Peyer's patch (tissue), 4 donors: ENCODE data around the gene GPATCH4. TPM values are rescaled to one million over a fixed set of nuclear protein-coding genes. Genes with fewer than 3 reads are reported as not detected.

ENCODE experiments used
- DNase-seq, 3 donors: peaks; one replicate each; pipeline ENCODE4 v3.0.0-alpha.2; 2017 to 2019
- H3K27ac ChIP-seq, 4 donors: fragments of 200-600 bp; sonication (generic); one replicate each; pipeline ENCODE4 v1.5.1; 2016 to 2019
- H3K27me3 ChIP-seq, 2 donors: fragments of 200-600 bp; sonication (generic); one replicate each; pipeline ENCODE4 v1.5.1; 2019
- H3K36me3 ChIP-seq, 3 donors: fragments of 200-600 bp; sonication (generic); one replicate each; pipeline ENCODE4 v1.5.1; 2016 to 2019
- H3K4me1 ChIP-seq, 4 donors: fragments of 200-600 bp; sonication (generic); one replicate each; pipeline ENCODE4 v1.5.1; 2016 to 2019
- H3K4me3 ChIP-seq, 4 donors: fragments of 200-600 bp; sonication (generic); 1 replicate in 3 of 4; 2 replicates in 1 of 4; pipeline ENCODE4 v1.5.1; 2016 to 2019; ENCODE audit warnings: mild to moderate bottlenecking in 1 of 4
- H3K9me3 ChIP-seq, 4 donors: fragments of 200-600 bp; sonication (generic); one replicate each; pipeline ENCODE4 v1.5.1; 2016 to 2019; ENCODE audit warnings: mild to moderate bottlenecking in 1 of 4
- POLR2A ChIP-seq, 2 donors: fragments of 450-650 bp; IDR thresholded peaks; one replicate each; pipeline ENCODE4 v1.5.1; 2017; ENCODE audit warnings: antibody characterized with exemption in 2 of 2, mild to moderate bottlenecking in 2 of 2, moderate library complexity in 2 of 2
- total RNA-seq, 4 donors: library from RNA; depleted of rRNA; stranded (reverse); fragments of >200 nt; gene quantifications; one replicate each; pipeline ENCODE4 v1.1.0, GENCODE V29; 2016
- TF ChIP-seq, protein P1 (sequence below), 6 experiments: fragments of 450-650 bp in 4 of 6; fragments of 200-600 bp in 2 of 6; sonication (generic) in 1 of 6; IDR thresholded peaks; one replicate each; pipeline ENCODE4 v1.5.1; 2017 to 2019; ENCODE audit warnings: antibody characterized with exemption in 6 of 6, mild to moderate bottlenecking in 3 of 6, moderate library complexity in 1 of 6

GPATCH4 gene
- total RNA-seq, 4 donors from 2014 or later: 6.3 to 38.0 (median 11.3) TPM

- H3K36me3 ChIP-seq: no peaks in the 10 kb centered on the region
- H3K27ac ChIP-seq: no peak overlapping the region
- no peaks in the 10 kb centered on the region for H3K9me3 ChIP-seq
- DNase-seq: peak in 1 of 3 donors; percentile 69
- peaks cover 0 to 4% (median 2%) of the 10 kb centered on the region in 4 donors for H3K4me1 ChIP-seq
- no peaks in the 10 kb centered on the region for H3K27me3 ChIP-seq
- no peak for TF ChIP-seq POLR2A (IDR thresholded peaks at IDR 0.05)
- TF ChIP-seq, protein P1, sequence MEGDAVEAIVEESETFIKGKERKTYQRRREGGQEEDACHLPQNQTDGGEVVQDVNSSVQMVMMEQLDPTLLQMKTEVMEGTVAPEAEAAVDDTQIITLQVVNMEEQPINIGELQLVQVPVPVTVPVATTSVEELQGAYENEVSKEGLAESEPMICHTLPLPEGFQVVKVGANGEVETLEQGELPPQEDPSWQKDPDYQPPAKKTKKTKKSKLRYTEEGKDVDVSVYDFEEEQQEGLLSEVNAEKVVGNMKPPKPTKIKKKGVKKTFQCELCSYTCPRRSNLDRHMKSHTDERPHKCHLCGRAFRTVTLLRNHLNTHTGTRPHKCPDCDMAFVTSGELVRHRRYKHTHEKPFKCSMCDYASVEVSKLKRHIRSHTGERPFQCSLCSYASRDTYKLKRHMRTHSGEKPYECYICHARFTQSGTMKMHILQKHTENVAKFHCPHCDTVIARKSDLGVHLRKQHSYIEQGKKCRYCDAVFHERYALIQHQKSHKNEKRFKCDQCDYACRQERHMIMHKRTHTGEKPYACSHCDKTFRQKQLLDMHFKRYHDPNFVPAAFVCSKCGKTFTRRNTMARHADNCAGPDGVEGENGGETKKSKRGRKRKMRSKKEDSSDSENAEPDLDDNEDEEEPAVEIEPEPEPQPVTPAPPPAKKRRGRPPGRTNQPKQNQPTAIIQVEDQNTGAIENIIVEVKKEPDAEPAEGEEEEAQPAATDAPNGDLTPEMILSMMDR (IDR thresholded peaks at IDR 0.05): no peak
- H3K4me3 ChIP-seq: no peak overlapping the region
These were observed 14.3 kb downstream of the GPATCH4 start for GRCh38 chr1:156586892-156587477.

GRCh38 chr1:156586323-156586722 is 15.0 kb downstream of the GPATCH4 start:
- no peak for TF ChIP-seq POLR2A (IDR thresholded peaks at IDR 0.05)
- TF ChIP-seq, protein P1 (IDR thresholded peaks at IDR 0.05): no peak
- Histone ChIP-seq H3K27ac (no peak overlapping the region), H3K4me1 (peaks cover 0 to 4% (median 2%) of the 10 kb centered on the region in 4 donors), H3K27me3 (no peaks in the 10 kb centered on the region), H3K36me3 (no peaks in the 10 kb centered on the region), H3K9me3 (no peaks in the 10 kb centered on the region), H3K4me3 (no peak overlapping the region)
- DNase-seq: no peak

GRCh38 chr1:156584813-156585212 is 16.5 kb downstream of the GPATCH4 start:
- Histone ChIP-seq H3K27me3 (no peaks in the 10 kb centered on the region), H3K4me1 (peaks cover 0 to 3% (median 0%) of the 10 kb centered on the region in 4 donors), H3K36me3 (no peaks in the 10 kb centered on the region), H3K4me3 (no peak overlapping the region), H3K27ac (no peak overlapping the region), H3K9me3 (no peaks in the 10 kb centered on the region)
- no peak for DNase-seq
- TF ChIP-seq, protein P1 (IDR thresholded peaks at IDR 0.05): no peak
- no peak for TF ChIP-seq POLR2A (IDR thresholded peaks at IDR 0.05)

DNA sequence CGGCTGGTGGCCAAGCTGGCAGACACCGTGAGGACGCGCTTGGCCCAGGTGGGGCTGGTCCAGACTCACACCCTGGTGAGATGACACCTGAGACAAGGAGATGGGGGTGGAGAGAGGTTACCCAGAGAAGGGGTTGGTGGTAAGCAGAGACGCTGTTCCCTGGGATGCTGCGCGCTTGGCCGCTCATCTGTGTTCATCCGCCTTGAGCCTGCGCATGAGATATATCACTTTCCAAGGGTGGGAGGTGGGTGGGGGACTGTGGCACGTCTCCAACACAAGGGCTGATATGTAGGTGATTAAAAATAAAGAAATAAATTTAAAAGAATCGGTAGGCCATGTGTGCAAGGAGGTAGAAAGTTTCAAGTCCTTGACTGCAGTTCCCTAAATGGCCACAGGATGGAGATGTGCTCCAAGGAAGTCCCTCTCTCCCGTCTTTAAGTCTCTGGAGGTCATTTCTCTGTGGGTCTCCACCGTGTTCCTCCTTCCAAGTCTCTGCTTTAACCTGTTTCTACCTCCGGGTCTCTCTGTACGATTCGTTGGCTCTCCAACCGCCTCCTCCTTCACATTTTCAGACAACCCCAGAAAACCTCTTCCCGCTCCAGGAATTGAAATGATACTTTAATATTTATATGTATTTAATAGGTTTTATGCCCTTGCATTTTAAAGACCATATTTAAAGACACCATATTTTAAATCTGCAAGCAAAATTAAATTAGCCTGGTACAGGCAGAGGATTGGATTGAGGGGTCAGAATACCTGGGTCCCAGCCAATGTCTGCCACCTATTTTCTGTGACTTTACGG is 17.3 kb downstream of the GPATCH4 start:
- no peaks in the 10 kb centered on the region for H3K36me3 ChIP-seq
- H3K9me3 ChIP-seq: no peaks in the 10 kb centered on the region
- no peak for TF ChIP-seq POLR2A (IDR thresholded peaks at IDR 0.05)
- TF ChIP-seq, protein P1 (IDR thresholded peaks at IDR 0.05): peak; percentile 89 to 95 (median 93)
- H3K27ac ChIP-seq: no peak overlapping the region
- DNase-seq: peak in 2 of 3 donors; percentile 89 to 95
- H3K4me3 ChIP-seq: no peak overlapping the region
- H3K4me1 ChIP-seq: peaks cover 0 to 3% (median 0%) of the 10 kb centered on the region in 4 donors
- no peaks in the 10 kb centered on the region for H3K27me3 ChIP-seq

- no peaks in the 10 kb centered on the region for H3K36me3 ChIP-seq
- TF ChIP-seq POLR2A (IDR thresholded peaks at IDR 0.05): no peak
- TF ChIP-seq, protein P1 (IDR thresholded peaks at IDR 0.05): no peak
- H3K27ac ChIP-seq: peak overlapping the region in 1 of 4 donors; percentile 58
- H3K27me3 ChIP-seq: no peaks in the 10 kb centered on the region
- peaks cover 0 to 3% (median 0%) of the 10 kb centered on the region in 4 donors for H3K4me1 ChIP-seq
- peak overlapping the region in 2 of 4 donors; percentile 8 to 16 for H3K4me3 ChIP-seq
- no peaks in the 10 kb centered on the region for H3K9me3 ChIP-seq
- DNase-seq: no peak
These were observed 18.8 kb downstream of the GPATCH4 start for GRCh38 chr1:156582388-156583017.
